Measurements from ENCODE around the gene PSMB2.

Gene PSMB2

DNA sequence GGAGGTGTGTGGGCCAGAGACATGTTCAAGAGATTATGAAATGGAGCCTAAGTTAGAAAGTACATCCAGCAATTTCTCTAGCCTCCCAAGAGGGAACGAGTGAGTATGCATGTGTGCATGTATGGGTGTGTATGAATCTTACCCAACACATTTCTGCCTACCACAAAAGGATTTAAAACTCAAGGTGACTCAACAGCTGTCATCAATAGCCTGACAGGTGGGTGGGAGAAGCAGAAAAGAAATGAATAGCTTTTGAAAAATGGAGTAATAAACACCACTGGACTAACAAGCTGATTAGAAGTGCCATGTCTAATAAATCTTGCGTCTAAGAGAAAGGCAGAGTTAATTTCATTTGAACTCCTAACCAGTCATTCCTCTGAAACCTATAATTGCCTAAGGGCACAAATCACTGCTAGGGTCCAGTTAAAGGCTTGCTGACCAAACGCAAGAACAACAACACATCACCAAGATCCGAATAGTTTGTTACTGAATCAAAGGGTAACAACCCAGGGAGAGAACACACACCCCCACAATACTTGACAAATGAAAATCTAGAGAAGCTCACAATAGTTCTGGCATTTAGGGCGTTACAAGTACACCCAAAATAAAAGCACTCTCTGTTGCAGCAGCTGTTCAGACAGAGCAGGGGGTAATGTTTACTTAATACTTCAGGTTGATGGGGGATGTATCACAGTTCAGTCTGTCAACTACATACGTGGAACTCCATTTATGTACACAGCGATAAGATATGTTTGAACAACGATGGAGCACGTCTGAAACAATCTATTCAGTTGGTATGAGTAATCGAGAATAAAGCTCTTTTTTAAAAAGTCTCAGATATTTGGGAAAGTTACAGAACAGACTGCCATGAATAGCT lies 85.5 kb downstream of the PSMB2 start:
- peak; percentile 63 for DNase-seq

DNA sequence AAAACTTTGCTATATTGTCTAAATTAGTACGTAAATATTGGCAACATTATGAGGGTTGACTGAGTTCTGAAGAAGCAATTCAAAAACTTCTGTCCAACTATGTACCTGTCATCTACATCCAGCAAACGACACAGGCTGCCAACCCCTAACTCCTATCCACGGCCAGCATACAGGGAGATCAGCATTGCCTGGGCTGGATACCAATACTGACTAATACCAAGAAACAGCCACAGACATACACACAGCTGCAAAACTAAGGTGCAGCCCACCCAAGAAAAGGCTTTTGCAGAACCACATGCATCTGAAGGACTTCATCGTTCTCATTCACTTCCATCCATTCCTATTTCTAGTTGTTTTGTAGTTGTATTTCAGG lies 86.1 kb downstream of the PSMB2 start:
- DNase-seq: no peak

DNA sequence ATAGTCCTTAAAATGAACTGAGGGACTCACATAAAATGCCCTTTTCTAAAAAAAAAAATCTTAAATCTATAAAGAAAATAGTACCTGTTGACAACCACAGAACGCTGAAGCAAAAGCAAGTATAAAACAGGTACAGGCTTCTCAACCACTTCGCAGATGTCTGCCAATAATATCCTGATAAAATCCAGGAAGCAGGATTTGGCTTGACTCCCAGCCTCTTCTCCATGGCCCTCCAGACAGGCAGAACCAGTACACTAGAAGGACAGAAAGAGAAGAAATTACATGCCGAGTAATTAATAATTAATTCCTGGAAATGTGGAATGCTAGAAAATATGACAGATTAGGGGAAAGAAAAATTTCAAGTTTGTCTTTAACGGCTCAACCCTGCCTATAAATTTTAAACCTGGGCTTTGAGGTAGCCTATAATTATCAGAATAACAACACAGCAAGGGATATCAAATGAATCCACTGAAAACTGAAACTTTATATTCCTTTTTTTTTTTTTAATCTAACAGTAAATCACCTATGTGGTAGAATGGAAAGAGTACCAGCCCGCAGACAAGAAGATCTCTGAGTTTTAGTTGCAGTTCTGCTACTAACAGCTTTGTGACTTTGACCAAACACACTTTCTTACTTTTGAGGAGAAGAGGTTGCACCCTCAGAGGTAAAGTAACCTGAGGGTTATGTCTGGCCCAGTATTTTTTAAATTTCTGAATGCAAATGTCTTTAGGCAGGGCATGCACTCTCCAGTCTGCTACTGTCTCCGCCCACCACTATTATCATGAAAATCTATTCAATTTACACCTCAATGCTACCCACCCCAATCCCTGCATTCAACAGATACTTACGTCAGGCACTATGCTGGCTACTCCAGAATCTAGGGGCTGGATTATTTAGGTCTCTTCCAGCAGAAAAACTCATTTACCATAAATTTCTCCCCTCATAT lies 86.8 kb downstream of the PSMB2 start:
- no peak for DNase-seq

DNA sequence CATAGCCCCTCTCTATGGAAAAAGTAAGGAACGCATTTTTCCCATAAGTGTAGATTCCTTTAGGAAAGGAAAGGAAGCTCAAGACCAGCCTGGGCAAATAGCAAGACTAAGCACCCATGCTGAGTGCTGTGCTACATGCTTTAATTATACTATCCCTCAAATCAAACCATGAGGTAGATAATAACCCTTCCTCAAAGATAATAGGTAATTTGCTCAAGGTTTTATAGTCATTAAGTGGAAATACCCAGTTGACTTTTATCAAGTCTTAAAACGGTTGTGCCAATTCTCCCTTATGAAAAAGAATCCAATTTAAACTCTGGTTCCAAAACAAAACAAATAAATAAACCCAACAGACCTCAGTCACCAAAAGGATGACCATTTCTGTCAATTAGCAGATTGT lies 87.5 kb downstream of the PSMB2 start:
- DNase-seq: no peak

All from fibroblast of skin of right biceps (primary cell).